ENCODE measurements around the gene SPANXB1.
"Not testable (repeated sequence)": the region's sequence is repeated elsewhere in the genome, so short reads cannot be mapped to it uniquely, and the experiment has no call there.

SPANXB1 gene

GRCh38 chrX:141002568-141002967, at the start of gene SPANXB1:
Gene SPANXB1 (plus strand): TSS chrX:141002594. CDS start chrX:141002694, 100 bp downstream.
- DNase-seq (ENCODE audit: low read depth), result not testable (repeated sequence)

- no peak for DNase-seq (ENCODE audit: low read depth)
Measured at GRCh38 chrX:140967036-140967435, 35.4 kb upstream of the SPANXB1 start.

GRCh38 chrX:140971099-140971795, 31.1 kb upstream of the SPANXB1 start:
- DNase-seq (ENCODE audit: low read depth), result no peak

DNA sequence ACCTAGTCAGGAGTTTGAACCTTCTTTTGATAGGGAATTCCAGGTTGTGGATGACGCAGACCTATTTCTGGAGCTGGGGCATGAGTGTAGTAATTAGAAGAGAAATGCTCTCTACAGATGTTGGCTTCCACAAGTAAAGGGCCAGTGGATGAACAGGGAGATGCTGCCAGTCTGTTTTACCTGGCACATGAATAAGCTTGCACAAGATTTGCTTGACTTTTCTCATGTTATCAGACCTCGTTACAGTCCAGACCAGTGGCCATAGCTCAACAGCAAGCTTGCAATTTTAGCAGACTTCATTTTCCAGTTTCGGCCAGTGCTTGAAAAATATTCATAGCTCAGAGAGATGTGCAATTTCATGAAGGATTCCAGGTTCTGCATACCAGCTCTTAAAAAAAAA, 26.9 kb upstream of the SPANXB1 start:
- no peak for DNase-seq (ENCODE audit: low read depth)

DNA sequence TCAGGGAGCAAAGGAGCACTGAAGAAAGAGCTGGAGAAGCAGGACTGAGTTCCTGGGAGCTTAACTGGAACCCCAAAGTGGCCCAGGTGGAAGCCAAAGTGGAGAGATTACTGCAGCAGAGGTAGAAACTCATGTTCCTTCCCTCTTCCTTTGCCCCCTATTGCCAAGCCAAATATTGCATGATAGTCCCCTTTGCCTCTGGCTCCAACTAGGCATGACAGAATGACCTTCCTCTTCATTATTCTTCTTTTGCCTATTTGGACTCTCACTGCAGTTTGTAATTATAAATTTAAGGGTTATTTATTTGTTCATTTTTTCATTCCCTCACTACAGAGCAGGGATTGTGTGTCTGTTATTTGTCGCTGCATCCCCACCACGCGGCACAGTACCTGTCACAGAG, 22.1 kb upstream of the SPANXB1 start:
- no peak for DNase-seq (ENCODE audit: low read depth)

GRCh38 chrX:140983730-140984129, 18.7 kb upstream of the SPANXB1 start:
- DNase-seq (ENCODE audit: low read depth), result no peak

GRCh38 chrX:141005243-141005642, 2.8 kb downstream of the SPANXB1 start:
- DNase-seq (ENCODE audit: low read depth), result not testable (repeated sequence)

DNA sequence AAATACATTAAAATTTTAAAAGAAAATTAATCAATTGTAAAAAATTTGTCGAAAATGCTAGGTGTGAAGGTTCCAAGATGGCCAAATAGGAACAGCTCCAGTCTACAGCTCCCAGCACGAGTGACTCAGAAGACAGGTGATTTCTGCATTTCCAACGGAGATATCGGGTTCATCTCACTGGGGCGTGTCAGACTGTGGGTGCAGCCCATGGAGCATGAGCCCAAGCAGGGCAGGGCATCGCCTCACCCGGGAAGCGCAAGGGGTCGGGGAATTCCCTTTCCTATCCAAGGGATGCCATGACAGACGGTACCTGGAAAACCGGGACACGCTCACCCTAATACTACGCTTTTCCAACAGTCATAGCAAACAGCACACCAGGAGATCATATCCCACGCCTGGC, 41.9 kb downstream of the SPANXB1 start:
- DNase-seq (ENCODE audit: low read depth), result not testable (repeated sequence)

DNA sequence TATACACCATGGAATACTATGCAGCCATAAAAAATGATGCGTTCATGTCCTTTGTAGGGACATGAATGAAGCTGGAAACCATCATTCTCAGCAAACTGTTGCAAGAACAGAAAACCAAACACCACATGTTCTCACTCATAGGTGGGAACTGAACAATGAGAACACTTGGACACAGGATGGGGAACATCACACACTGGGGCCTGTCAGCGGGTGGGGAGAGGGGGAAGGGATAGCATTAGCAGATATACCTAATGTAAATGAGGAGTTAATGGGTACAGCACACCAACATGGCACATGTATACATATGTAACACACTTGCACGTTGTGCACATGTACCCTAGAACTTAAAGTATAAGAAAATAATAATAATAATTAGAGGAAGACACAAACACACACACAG, 47.5 kb downstream of the SPANXB1 start:
- not testable (repeated sequence) for DNase-seq (ENCODE audit: low read depth)

DNA sequence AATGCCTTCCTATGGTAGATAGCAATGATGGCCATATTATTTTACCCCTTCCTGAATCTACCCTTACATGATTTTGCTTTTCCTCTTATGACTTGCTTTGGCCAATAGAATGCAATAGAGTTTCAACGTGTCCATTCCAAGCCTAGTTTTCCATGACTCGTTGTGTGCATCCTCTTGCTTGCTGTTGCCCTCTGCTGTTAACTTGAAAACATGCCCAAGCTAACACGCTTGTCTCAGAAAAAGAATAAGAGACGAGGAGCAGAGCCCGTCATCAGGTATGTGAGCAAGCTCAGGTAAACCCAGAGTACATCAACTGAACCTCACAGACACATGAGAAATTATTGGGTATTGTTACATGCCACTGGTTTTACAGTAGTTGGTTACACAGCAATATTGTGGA, 49.7 kb downstream of the SPANXB1 start:
- not testable (repeated sequence) for DNase-seq (ENCODE audit: low read depth)

Data from GM04504 (cell line).